Endothelial cell of umbilical vein (primary cell): ENCODE data around the gene TNFRSF11A.

ENCODE experiments used
- EZH2 ChIP-seq: IDR thresholded peaks from 2 replicates; pipeline ENCODE4 v1.6.1; 2012; ENCODE audit warnings: borderline replicate concordance, low read depth, mild to moderate bottlenecking, moderate library complexity, low read length, inconsistent platforms; ENCODE audit not compliant: severe bottlenecking
- JUN ChIP-seq: IDR thresholded peaks from 2 replicates; pipeline ENCODE4 v1.6.1; 2011; ENCODE audit warnings: borderline replicate concordance, low read depth; ENCODE audit not compliant: insufficient read length, insufficient read depth
- POLR2A ChIP-seq: IDR thresholded peaks from 2 replicates; pipeline ENCODE4 v1.6.1; 2012; ENCODE audit warnings: low read depth, mild to moderate bottlenecking, control low read depth, low read length
- POLR2AphosphoS5 ChIP-seq: IDR thresholded peaks from 2 replicates; pipeline ENCODE4 v1.6.1; 2012; ENCODE audit warnings: low read depth, mild to moderate bottlenecking, control low read depth, low read length, moderate library complexity; ENCODE audit not compliant: insufficient read depth
- TF ChIP-seq, protein P1 (sequence below), 2 donors: IDR thresholded peaks; 1 replicate in 1 of 2; 2 replicates in 1 of 2; pipeline ENCODE4 v1.5.1; 2011; ENCODE audit warnings: low read length in 2 of 2, mild to moderate bottlenecking in 2 of 2, moderate library complexity in 2 of 2, control low read depth in 1 of 2, inconsistent platforms in 1 of 2, low read depth in 1 of 2; ENCODE audit not compliant: insufficient read depth in 1 of 2; ENCODE audit errors: extremely low read depth in 1 of 2
- TF ChIP-seq, protein P2 (sequence below): IDR thresholded peaks from 2 replicates; pipeline ENCODE4 v1.6.1; 2011; ENCODE audit not compliant: insufficient read depth, insufficient read length

DNA sequence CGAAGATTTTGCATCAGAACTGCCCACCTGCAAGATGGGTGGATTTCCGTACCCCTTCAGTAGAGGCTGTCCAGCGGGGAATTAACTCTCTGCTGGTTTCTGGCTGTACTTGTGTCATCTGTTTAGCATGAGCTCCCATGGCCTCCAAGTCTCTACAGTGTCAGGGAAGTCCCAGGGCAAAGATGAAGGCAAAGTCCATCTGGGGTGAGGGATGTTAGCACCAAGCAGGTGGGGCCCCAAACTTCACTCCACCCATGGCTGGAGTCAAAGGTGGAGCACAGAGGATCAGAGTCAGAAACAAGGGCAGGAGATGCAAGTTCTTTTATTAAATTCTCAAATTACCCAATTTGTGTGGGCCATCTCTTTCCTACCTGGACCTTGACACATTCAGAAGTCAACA is 78.0 kb downstream of the TNFRSF11A start:
- TF ChIP-seq, protein P1, sequence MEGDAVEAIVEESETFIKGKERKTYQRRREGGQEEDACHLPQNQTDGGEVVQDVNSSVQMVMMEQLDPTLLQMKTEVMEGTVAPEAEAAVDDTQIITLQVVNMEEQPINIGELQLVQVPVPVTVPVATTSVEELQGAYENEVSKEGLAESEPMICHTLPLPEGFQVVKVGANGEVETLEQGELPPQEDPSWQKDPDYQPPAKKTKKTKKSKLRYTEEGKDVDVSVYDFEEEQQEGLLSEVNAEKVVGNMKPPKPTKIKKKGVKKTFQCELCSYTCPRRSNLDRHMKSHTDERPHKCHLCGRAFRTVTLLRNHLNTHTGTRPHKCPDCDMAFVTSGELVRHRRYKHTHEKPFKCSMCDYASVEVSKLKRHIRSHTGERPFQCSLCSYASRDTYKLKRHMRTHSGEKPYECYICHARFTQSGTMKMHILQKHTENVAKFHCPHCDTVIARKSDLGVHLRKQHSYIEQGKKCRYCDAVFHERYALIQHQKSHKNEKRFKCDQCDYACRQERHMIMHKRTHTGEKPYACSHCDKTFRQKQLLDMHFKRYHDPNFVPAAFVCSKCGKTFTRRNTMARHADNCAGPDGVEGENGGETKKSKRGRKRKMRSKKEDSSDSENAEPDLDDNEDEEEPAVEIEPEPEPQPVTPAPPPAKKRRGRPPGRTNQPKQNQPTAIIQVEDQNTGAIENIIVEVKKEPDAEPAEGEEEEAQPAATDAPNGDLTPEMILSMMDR (IDR thresholded peaks at IDR 0.05; ENCODE audit: extremely low read depth in 1 of 2, insufficient read depth in 1 of 2, low read depth in 1 of 2, low read length in 2 of 2), result no peak
- TF ChIP-seq POLR2A, result no peak
- TF ChIP-seq EZH2, result no peak
- TF ChIP-seq, protein P2, sequence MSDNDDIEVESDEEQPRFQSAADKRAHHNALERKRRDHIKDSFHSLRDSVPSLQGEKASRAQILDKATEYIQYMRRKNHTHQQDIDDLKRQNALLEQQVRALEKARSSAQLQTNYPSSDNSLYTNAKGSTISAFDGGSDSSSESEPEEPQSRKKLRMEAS, result no peak
- TF ChIP-seq JUN, result no peak
- TF ChIP-seq POLR2AphosphoS5, result no peak
